ENCODE measurements around the gene PAX6.
"Not testable (repeated sequence)": the region's sequence is repeated elsewhere in the genome, so short reads cannot be mapped to it uniquely, and the experiment has no call there.

PAX6 gene

GRCh38 chr11:31767685-31768084 lies 43.4 kb downstream of the PAX6 start:
- no peak for DNase-seq (ENCODE audit: low read depth)

- no peak for DNase-seq (ENCODE audit: low read depth)
Measured at GRCh38 chr11:31767066-31767465, 44.1 kb downstream of the PAX6 start.

DNA sequence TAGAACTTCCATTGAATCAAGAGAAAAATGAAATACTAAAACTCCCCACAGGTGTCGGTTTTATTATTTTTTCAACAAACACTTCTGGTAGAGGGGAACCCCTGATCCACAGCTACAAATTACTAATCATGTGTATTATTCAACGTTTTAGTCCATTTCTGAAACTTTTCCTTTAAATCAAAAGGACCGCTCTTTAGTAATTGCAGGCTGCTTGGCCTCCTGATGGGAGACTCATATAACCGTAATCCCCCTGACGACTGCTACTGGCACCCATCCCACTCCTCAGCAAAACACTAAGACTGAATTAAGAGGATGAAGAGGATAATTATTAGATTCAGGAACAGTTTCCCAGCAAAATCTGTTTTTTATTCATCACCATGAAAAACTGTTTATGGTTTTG lies 46.4 kb downstream of the PAX6 start:
- no peak for DNase-seq (ENCODE audit: low read depth)

- DNase-seq (ENCODE audit: low read depth) = no peak
Measured at GRCh38 chr11:31764261-31764660, 46.9 kb downstream of the PAX6 start.

GRCh38 chr11:31763296-31763695 lies 47.8 kb downstream of the PAX6 start:
- DNase-seq (ENCODE audit: low read depth) = no peak

DNA sequence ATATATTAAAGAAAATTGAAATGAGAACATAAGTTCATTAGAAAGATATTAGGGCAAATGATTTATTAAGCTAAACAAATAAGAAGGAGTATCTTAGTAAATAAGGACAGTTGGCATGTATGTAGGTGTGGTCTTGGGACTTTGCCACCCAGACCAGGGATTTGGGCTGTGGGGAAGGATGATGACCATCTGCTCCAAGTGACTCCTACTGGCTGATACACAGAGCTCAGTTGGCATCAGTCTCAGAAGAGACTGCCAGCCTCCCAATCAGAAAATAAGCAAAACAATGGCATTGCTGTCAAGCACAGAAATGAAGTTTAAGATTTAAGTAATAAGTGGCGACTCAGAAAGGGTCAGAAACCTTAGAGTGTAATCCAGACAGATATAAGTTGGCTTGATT lies 49.5 kb downstream of the PAX6 start:
- no peak for DNase-seq (ENCODE audit: low read depth)

DNA sequence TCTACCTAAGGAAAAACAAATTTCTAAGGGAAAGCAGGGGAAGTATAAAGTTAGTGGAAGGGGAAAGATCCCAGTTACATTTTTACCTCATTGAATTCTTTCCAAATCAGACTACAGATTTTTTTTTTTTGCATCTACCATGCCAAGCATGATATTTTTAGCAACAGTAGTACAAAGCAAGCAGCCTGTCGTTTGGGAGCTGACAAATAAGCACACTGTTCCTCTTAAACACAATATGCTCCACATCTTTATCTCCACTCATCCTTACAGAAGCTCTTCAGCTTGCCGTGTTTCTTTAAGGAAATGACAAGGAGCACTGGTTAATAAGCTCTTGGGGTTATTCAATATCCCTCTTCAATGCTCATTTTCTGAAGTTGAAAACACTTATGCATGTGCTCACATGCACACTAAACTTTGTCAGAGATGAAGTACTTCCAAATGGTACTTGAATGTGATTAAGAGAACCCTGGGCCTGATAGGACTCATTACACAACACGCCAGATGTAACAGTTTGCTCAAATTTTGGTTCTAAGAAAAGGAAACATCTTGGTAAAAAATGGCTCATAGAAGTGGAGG lies 53.8 kb downstream of the PAX6 start:
- no peak for DNase-seq (ENCODE audit: low read depth)

DNA sequence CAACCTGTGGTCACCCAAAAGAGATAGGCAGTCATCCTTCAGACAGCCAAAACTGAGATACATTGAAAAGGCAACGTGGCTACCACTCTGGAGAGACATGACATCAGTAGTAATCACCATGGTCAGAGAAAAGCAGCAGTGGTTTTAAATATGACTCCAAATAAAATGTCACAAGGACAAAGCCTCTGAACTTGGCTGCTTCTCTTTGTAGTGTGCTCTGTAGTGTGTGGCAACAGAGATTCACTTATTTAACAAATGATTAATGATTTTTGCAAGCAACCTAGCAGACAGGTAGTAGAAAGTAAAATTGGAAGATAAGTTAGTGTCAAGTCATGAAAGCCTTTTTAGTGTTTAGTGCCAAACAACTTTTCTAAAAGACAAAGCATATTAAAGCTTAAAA lies 63.5 kb downstream of the PAX6 start:
- DNase-seq (ENCODE audit: low read depth) = no peak

DNA sequence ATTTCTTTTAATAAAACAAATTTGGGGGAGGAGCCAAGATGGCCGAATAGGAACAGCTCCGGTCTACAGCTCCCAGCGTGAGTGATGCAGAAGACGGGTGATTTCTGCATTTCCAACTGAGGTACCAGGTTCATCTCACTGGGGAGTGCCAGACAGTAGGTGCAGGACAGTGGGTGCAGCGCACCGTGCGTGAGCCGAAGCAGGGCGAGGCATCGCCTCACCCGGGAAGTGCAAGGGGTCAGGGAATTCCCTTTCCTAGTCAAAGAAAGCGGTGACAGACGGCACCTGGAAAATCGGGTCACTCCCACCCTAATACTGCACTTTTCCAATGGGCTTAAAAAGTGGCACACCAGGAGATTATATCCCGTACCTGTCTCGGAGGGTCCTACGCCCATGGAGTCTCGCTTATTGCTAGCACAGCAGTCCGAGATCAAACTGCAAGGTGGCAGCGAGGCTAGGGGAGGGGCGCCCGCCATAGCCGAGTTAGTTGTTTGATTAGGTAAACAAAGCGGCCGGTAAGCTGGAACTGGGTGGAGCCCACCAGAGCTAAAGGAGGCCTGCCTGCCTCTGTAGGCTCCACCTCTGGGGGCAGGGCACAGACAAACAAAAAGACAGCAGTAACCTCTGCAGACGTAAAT lies 70.3 kb downstream of the PAX6 start:
- DNase-seq (ENCODE audit: low read depth) = not testable (repeated sequence)

- DNase-seq (ENCODE audit: low read depth) = no peak
Measured at GRCh38 chr11:31740131-31740530, 71.0 kb downstream of the PAX6 start.
